Skin of body (tissue), 2 donors: ENCODE data around the gene CLPSL1. TPM values are rescaled to one million over a fixed set of nuclear protein-coding genes. Genes with fewer than 3 reads are reported as not detected.
"Not testable (repeated sequence)": the region's sequence is repeated elsewhere in the genome, so short reads cannot be mapped to it uniquely, and the experiment has no call there.

ENCODE experiments used
- DNase-seq: peaks from one replicate; lab custom pipeline; 2025; lab: John Stamatoyannopoulos, UW
- total RNA-seq: library from RNA; depleted of rRNA; stranded (reverse); fragments of >200 nt; gene quantifications from one replicate; pipeline ENCODE4 v1.2.3, GENCODE V29; 2014

Gene CLPSL1, protein sequence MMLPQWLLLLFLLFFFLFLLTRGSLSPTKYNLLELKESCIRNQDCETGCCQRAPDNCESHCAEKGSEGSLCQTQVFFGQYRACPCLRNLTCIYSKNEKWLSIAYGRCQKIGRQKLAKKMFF
- total RNA-seq = not detected

DNA sequence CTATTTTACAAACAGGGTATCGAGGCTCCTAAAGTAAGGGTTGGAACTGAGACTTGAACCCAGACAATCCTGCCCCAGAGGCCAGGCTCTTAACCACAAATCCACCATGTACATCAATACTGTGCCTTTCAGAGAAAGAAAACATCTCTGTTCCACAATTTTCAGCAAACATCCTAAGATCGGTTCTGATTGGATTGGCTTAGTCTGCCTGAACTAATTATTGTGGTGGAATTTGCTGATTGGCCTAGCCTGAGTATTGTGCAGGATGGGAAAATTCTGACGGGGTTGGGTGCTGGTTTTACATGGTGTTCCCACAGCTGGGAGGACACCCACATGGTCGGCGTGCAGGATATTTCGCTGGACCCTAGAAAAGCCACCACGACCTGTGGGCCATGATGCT lies at the start of gene CLPSL1:
TSS of gene CLPSL1 (plus strand) at position 301 of the 400 bp plus-strand sequence. CDS start at position 393, 92 bp downstream.
- DNase-seq = no peak

DNA sequence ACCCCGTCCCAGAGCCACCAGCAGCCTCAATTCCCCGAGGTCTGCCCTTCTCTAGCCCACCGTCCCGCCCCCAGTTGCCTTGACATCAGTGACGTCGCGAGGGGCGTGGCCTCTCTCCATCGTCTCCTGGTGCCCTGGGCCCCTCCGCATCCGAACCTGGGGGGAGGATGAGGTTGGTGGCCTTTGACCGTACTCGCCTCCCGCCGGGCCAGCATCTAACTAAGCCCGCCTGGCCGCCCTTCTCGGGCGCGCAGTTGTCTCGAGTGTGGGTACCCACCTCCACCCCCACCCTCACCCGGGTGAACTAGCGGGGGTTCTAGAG lies 49.4 kb upstream of the CLPSL1 start:
- DNase-seq = peak; percentile 68

DNA sequence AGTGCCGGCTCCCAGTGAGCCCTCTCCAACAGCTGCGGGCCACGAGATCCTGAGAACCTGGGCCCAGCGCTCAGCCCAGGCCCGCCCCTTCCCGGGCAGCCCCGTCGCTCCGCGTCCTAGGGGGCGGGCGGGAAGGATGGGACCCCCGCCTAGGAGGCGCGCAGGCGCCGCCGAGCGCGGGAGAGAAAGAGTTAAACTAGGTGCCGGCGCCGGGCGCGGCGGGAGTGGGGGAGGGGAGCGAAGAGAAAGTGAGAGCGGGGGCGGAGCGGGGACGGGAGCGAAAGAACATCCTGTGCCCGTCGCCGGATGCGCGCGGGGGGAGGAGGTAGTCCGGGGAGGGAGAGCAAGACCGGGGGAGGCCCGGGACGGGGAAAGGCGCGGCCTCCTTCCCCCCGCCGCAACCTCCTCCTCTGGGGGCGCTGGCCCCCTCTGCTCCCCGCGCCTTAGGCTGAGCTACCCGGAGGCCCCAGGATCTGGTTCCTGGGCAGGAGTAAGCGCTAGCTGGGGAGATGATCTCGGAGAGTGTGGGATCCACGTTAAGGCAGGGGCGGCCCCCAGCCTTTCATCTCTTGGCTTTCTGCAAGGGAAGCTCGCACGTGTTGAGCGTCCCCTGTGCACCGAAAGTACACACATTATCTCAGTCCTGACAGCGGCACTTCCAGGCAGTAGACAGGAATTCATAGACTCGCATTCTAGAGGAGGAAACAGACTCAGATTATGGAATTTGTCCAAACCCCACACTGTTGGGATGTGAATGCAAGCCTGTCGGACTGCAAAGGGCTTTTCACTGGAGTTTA lies 48.9 kb upstream of the CLPSL1 start:
- DNase-seq = peak; percentile 89

DNA sequence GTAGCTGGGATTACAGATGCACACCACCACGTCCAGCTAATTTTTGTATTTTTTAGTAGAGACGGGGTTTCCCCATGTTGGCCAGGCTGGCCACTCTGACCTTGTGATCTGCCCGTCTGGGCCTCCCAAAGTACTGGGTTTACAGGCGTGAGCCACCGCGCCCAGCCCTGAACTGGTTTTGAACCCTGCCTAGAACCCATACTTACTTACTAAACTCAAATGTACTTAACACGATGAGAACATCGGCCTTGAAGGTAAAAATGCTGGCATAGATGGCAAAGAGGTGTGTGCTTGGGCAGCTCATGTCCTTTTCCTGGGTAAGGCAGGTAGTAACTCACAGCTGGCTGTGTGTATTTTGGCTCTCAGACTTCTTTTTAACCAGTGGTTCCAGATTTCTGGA lies 47.2 kb upstream of the CLPSL1 start:
- no peak for DNase-seq

DNA sequence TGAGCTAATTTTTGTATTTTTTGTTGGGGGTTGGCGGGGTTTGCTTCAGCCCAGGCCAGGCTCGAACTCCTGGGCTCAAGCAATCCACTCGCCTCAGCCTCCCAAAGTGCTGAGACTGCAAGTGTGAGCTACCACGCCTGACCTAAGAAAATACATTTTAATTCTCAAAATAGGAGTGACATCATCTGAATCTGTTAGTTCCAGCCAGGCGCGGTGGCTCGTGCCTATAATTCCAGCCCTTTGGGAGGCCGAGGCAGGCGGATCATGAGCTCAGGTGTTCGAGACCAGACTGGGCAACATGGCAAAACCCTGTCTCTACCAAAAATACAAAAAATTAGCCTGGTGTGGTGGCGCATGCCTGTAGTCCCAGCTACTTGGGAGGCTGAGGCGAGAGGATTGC lies 46.5 kb upstream of the CLPSL1 start:
- not testable (repeated sequence) for DNase-seq

DNA sequence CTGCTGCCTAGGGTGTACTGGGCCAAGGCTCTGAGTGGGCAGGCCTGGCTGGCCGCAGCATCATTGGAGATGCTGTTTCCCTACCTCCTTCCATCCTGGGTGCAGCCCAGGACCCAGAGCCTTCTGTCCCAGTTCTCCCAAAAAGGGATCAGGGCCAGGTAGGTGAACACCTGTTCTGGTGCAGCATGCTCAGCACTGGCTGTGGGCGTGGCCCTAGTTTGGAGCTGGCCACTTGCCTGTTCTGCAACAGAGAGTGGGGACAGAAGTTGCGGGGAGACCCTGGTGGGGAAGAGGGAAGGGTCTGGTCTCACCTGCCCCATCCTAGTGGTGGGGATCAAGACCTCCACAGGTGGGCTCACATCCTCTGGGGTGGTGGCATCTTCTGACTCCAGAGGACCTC lies 45.4 kb upstream of the CLPSL1 start:
- no peak for DNase-seq

DNA sequence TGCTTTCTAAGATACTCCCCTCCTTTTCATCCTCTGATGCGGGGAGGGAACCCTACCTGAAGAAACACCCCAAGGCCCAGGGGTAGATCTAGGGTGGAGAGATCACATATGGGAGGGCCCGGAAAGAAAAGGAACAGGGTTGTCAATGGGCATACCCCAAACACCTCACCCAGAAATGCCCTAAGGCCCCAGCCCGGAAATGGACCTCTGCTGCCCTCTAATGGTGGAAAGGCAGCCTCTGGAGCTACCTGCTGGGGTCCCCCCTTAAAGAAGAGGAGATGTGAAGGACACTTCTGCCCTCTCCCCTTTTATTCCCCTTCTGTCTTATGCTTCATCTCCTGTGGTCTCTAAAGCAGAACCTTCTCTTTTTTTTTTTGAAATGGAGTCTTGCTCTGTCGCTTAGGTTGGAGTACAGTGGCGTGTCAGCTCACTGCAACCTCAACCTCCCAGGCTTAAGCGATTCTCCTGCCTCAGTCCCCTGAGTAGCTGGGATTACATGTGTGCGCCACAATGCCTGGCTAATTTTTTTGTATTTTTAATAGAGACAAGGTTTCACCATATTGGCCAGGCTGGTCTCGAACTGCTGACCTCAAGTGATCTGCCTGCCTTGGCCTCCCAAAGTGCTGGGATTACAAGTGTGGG lies 44.4 kb upstream of the CLPSL1 start:
- DNase-seq = no peak

DNA sequence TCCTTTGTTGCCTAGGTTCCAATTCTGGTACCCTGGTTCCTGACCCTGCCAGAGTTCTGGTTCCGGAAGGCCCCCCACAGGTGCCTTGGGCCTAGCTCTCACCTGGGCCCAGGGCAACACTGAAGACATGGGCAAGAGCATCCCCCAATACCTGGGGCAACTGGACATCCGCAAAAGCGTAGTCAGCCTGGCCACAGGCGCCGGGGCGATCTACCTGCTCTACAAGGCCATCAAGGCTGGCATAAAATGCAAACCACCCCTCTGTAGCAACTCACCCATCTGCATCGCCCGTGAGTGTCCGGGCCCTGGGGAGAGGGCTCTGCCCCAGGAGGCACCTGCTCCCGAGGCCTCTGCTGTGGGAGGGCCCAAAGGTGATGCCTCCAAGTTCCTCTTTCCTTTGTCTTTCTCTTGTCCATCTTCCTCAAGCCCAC lies 43.8 kb upstream of the CLPSL1 start, which contains the start of gene ARMC12:
TSS of gene ARMC12 (plus strand) at position 51 of the 431 bp plus-strand sequence. CDS start at position 128, 77 bp downstream.
- DNase-seq = no peak

DNA sequence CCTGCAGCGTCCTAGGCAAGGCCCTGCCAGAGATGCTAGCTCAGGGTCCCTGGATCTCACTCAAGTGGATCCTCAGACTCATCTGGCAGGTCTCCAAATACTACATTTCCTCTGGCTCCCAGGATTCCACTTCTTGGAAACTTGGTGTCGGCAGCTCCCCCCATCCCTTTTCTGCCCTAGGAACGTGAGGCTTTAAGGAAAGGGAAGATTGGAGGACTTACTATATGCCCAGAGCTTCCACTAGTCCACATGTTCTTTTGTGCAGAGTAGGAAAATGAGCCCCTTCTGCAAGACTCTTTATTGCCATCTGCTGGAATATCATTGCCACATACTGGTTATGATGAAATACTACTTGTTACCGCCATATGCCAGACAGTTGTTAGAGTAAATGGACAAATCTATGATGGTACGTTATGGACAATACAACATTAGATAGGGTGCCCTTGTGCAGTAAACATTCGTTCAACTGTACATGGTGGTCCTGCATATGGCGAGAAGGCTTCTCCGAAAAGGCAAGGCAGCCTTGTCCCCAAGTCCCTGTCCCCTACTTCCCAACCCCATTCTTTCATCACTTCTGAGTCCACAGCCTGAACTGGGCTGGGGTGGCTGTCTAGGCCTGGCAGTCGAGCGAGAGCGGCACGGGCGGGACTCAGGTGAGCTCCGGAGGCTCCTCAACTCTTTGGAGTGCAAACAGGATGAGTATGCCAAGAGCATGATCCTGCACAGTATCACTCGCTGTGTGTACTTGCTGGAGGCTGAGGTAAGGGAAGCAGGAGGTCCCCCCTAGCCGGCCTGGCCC lies 43.2 kb upstream of the CLPSL1 start:
- DNase-seq = peak; percentile 84

DNA sequence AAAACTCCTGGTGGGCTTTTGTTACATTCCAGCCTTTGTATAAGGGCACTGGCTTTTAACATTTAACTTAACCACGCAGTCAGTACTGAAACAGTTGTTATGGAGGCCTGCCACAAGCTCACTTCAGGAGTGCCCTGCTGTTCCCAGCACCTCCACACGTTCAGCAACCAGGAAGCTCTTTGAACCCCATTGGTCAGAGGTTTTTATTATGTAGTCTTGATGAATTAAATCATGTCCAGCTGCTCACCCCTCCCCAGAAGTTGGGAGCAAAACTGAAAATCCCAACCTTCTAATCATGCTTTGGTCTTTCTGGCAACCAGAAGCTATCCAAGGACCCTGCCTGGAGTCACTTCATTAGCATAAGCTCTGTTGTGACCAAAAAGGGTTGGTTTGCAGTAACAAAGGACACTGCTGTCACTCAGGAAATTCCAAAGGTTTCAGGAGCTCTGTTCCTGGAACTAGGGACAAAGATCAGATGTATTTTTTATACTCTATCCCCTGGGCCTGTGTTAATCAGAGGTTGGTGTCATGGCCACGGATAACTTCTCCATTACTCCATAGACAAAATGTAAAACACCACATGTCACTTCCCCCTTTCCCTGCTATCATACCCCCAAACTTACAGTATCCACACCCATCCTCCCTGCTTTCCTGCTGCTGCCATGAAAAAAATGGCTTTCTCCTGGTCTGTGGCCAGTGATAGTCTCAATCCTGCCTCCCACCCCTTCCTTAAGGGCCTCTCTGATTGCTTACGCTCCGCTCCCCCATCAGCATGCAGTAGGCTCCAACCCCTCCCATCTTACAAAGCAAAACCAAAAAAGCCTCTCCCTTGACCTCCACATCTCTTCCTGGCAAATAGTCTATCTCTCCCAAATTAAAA lies 40.9 kb upstream of the CLPSL1 start:
- no peak for DNase-seq

DNA sequence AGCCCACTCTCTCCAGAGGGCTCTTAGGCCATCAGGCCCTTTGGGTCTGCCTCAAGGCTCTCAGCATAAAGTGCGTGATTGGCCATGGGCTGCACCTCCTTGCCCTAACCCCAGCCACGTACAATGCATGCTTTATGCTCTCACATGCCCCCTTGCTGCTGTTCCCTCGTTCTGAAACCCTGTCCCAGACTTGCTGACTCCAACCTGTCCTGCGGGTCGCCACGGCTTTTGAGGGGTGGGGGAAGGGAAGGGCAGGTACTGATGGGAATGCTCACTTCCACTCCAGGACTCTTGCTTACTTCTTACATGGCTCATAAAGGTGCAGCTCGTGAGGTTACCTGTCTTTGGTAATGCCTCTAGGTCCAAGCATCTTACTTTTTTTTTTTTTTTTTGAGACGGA lies 38.0 kb upstream of the CLPSL1 start:
- no peak for DNase-seq

DNA sequence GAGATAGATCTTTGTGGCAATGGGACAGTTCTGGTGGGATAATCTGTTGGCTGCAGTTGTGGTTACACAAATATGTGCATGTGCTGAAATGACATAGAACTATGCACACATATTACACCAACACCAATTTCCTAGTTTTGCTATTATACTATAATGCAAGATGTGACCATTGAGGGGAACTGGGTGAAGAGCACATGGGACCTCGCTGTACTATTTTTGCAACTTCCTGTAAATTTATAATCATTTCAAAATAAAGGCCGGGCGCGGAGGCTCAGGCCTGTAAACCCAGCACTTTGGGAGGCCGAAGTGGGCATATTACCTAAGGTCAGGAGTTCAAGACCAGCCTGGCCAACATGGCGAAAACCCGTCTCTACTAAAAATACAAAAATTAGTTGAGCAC lies 35.3 kb upstream of the CLPSL1 start:
- DNase-seq = no peak

DNA sequence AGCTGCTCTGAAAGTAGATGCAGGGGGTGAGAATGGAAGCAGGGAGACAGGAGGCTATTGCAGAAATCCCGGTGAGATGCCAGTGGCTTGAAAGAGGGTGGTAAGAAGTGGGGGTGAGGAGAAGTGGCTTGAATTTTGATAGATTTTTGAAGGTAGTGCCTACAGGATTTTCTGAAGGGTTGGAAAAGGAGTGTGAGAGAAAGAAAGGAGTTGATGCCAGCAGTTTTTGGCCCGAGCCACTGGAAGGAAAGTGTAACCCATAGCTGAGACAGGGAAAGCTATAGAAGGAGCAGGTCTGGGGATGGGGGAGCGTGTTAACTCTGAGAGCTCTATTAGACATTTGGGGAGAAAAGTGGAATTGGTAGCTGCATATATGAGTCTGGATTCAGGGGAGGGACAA lies 34.3 kb upstream of the CLPSL1 start:
- no peak for DNase-seq

DNA sequence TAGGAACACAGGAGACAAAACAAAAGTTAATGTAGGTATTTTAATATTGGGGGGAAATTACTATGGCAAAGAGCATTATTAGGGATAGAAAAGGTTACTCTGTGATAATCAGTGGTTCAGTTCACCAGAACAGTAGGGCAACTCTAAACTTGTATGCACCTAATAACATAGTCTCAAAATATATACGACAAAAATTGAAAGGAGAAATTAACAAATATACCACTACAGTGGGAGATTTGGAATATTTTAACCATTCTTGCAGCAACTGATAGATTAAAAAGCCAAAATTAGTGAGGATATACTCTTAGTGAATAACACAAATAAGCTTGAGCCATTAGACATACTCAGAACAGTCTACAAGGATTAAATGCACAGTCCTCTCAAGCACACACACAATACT lies 32.9 kb upstream of the CLPSL1 start:
- no peak for DNase-seq

DNA sequence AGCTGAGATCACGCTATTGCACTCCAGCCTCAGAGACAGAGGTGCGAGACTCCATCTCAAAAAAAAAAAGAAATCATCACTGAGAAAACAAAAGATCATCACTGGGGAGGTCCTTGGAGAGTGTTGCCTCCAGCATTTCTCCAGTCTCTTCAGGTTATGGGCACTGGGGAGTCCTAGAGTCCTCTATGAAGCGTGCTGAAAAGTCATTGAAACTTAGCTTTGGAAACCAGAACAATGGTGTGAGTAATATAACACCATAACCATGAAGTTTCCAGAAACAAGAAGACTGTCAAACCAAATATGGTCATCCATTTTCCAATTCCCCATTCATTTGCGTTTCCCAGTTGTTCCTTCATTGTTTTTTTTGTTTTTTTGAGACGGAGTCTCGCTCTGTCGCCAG lies 30.3 kb upstream of the CLPSL1 start:
- DNase-seq = no peak

DNA sequence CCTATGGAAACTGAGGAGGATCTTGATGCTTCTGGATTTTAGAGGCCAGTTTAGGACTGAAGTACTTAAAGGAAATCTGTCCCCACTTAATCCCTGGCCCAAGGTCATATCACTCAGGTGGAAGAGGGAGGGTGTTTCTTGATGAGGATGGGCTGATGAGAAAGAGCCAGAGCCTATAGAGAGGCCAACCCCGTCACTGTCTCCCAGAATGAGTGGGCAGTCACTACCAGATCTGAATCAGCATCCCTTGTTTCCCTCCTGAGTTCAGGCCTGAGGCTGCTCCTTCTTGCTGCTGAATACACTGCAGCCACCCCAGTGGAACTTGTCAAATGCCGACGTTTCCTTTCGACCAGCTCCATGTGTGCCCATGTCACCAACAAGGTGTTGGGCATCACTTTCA lies 29.2 kb upstream of the CLPSL1 start:
- no peak for DNase-seq

DNA sequence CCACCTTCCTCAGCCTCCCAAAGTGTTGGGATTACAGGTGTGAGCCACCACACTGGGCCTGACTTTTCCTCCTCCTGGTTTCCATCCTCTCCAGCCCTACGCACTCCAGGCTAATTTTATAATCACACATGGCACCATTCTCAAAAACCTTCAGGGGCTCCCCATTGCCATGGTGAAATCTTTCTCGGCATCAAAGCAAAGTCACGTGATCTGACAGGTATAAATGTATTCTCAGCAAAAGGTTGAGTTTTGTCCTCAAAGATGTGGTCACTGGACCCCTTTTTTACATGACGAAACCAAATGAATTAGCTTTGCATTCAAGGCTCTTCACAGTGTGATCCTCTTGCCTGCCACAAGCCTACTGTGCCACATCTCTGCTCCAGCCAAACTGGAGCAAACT lies 28.5 kb upstream of the CLPSL1 start:
- DNase-seq = no peak

DNA sequence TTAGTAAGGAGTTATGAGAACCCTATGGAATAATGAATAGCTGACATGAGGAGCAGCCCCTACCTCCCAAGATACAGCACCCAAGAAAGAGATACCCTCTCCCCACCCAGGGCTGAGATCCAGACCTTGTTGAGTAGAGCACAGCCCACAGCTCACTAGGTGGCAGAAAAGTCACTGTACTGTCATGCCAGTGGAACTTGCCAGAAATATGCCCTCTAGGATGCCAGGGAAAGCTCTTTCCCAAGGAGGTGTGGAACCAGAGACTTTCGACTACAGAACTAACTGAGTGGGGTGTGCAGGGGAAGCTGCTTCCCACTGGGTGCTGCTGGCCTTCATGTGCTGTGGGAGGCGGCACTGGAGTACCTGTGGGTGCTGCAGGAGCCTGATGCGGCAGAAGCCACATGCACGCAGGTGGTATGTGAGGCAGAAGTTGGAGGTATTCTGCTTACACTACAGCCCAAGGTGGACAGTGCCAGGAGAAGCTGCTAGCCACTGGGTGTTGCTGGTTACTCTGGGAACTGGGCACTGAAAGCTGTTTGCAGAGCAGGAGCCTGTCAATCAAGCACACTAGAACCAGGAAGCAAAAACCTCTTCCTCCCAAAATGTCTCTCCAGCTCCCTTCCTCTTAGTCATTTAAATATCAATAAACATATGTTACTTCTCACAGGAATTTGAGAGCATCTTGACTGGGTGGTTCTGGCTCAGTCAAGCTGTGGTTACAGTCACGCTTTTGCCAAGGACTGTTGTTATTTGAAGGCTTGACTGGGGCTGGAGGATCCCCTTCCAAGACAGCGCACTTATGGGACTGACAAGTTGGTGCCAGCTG lies 26.2 kb upstream of the CLPSL1 start:
- DNase-seq = no peak

DNA sequence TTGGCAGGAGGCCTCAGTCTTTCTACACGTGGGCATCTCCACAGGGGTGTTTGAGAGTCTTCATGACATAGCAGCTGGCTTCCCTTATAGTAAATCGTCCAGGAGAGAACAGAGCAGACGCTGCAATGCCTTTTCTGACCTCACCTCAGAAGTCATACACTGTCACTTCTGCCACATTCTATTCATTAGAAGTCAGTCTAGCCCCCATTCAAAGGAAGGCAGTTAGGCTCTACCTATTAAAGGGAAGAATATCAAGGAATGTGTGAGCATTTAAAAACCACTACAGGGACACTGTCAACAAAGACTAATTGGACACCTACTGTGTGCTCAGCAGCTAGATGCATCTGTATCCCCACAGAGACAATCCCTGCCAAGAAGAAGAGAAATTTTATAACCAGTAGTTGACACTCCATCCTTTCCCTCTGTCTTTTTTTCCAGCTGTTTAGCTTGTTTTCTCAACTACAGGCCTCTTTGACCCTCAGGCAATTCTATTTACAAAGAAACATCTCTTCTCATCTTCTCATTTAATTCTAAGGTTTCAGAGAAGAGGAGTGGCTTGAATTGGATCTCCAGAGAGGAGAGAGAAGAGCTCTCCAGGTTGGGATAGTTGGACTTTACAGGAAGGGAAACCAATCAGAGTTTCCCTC lies 25.4 kb upstream of the CLPSL1 start:
- DNase-seq = no peak
